ENCODE data around the gene HSD17B14. TPM values are rescaled to one million over a fixed set of nuclear protein-coding genes. Genes with fewer than 3 reads are reported as not detected.

The HSD17B14 gene
- total RNA-seq, 2 experiments from 2014 or later = 0.47 to 0.56 TPM

- Mint-ChIP-seq H3K27ac (no peak overlapping the region), H3K4me1 (ENCODE audit: low read depth) (peaks cover 8% of the 10 kb centered on the region), H3K9me3 (no peaks in the 10 kb centered on the region), H3K27me3 (no peaks in the 10 kb centered on the region), H3K4me3 (no peak overlapping the region), H3K36me3 (ENCODE audit: low read depth) (peaks cover 6% of the 10 kb centered on the region)
- DNase-seq (no peak), ATAC-seq (no peak)
- ChIA-PET CTCF (interaction anchor here (0.6 to 1.2 kb wide), 2 partner anchors 9 to 38 kb away, joined by 3 read pairs; no protein-coding TSS in a partner anchor), POLR2A (no interaction called here)
- no peak for TF ChIP-seq CTCF (IDR thresholded peaks at IDR 0.05)
- intact Hi-C loops (cut with micrococcal nuclease) = no loop called here
Measured at GRCh38 chr19:48804496-48804895, 31.8 kb downstream of the HSD17B14 start.

- no peaks in the 10 kb centered on the region for H3K9me3 Mint-ChIP-seq
- ChIA-PET POLR2A (no interaction called here), CTCF (interaction anchor here (1.3 to 1.5 kb wide), 2 partner anchors 15 to 40 kb away, joined by 4 to 5 read pairs; no protein-coding TSS in a partner anchor)
- TF ChIP-seq CTCF (IDR thresholded peaks at IDR 0.05) = no peak
- intact Hi-C loops (cut with micrococcal nuclease) = no loop called here
- H3K4me3 Mint-ChIP-seq = no peak overlapping the region
- ATAC-seq (no peak), DNase-seq (no peak)
- H3K4me1 Mint-ChIP-seq (ENCODE audit: low read depth) = peaks cover 2% of the 10 kb centered on the region
- H3K27ac Mint-ChIP-seq = no peak overlapping the region
- H3K27me3 Mint-ChIP-seq = no peaks in the 10 kb centered on the region
- peaks cover 2% of the 10 kb centered on the region for H3K36me3 Mint-ChIP-seq (ENCODE audit: low read depth)
Measured at GRCh38 chr19:48802623-48803022, 33.7 kb downstream of the HSD17B14 start.

GRCh38 chr19:48799358-48800300, 36.7 kb downstream of the HSD17B14 start:
- no peaks in the 10 kb centered on the region for H3K36me3 Mint-ChIP-seq (ENCODE audit: low read depth)
- H3K4me3 Mint-ChIP-seq = no peak overlapping the region
- ChIA-PET CTCF (no interaction called here), POLR2A (interaction anchor here (1.0 kb wide), 1 partner anchor 7 kb away, joined by 3 read pairs; no protein-coding TSS in a partner anchor)
- H3K27ac Mint-ChIP-seq = no peak overlapping the region
- no peaks in the 10 kb centered on the region for H3K9me3 Mint-ChIP-seq
- TF ChIP-seq CTCF (IDR thresholded peaks at IDR 0.05) = no peak
- H3K27me3 Mint-ChIP-seq = no peaks in the 10 kb centered on the region
- DNase-seq = no peak
- H3K4me1 Mint-ChIP-seq (ENCODE audit: low read depth) = peaks cover 6% of the 10 kb centered on the region
- intact Hi-C loops (cut with micrococcal nuclease) = loop anchor here (5.0 kb wide), 1 partner anchor 168 kb away; the partner anchor contains the start of gene FTL
- no peak for ATAC-seq

- DNase-seq (no peak), ATAC-seq (no peak)
- ChIA-PET POLR2A (interaction anchor here (1.0 kb wide), 1 partner anchor 8 kb away, joined by 3 read pairs; no protein-coding TSS in a partner anchor), CTCF (no interaction called here)
- H3K9me3 Mint-ChIP-seq = no peaks in the 10 kb centered on the region
- no peaks in the 10 kb centered on the region for H3K36me3 Mint-ChIP-seq (ENCODE audit: low read depth)
- peaks cover 8% of the 10 kb centered on the region for H3K4me1 Mint-ChIP-seq (ENCODE audit: low read depth)
- no peak overlapping the region for H3K27ac Mint-ChIP-seq
- no peaks in the 10 kb centered on the region for H3K27me3 Mint-ChIP-seq
- TF ChIP-seq CTCF (IDR thresholded peaks at IDR 0.05) = no peak
- intact Hi-C loops (cut with micrococcal nuclease) = loop anchor here (5.0 kb wide), 1 partner anchor 168 kb away; the partner anchor contains the start of gene FTL
- H3K4me3 Mint-ChIP-seq = no peak overlapping the region
Measured at GRCh38 chr19:48798937-48799336, 37.4 kb downstream of the HSD17B14 start.

- no peak overlapping the region for H3K27ac Mint-ChIP-seq
Measured at GRCh38 chr19:48797103-48797502, 39.2 kb downstream of the HSD17B14 start.

More at GRCh38 chr19:48797103-48797502, 39.2 kb downstream of the HSD17B14 start:
- TF ChIP-seq CTCF (IDR thresholded peaks at IDR 0.05) = no peak
- Mint-ChIP-seq H3K36me3 (ENCODE audit: low read depth) (no peaks in the 10 kb centered on the region), H3K9me3 (no peaks in the 10 kb centered on the region), H3K27me3 (no peaks in the 10 kb centered on the region), H3K4me1 (ENCODE audit: low read depth) (peaks cover 8% of the 10 kb centered on the region), H3K4me3 (no peak overlapping the region)
- ATAC-seq (no peak), DNase-seq (no peak)
- intact Hi-C loops (cut with micrococcal nuclease) = loop anchor here (5.0 kb wide), 1 partner anchor 170 kb away; the partner anchor contains the start of gene FTL
- ChIA-PET POLR2A (interaction anchor here (1.0 to 2.9 kb wide), 2 partner anchors 13 to 19 kb away, joined by 4 to 16 read pairs; partner anchors contain the start of gene BCAT2), CTCF (interaction anchor here (1.1 to 9.9 kb wide), 3 partner anchors 10 to 47 kb away, joined by 3 to 227 read pairs (median 4); partner anchors contain the start of gene HSD17B14)
